ENCODE results near the gene UROS.

The UROS gene

GRCh38 chr10:125838802-125839575, 15.9 kb upstream of the UROS start:
- TF ChIP-seq, protein P1, sequence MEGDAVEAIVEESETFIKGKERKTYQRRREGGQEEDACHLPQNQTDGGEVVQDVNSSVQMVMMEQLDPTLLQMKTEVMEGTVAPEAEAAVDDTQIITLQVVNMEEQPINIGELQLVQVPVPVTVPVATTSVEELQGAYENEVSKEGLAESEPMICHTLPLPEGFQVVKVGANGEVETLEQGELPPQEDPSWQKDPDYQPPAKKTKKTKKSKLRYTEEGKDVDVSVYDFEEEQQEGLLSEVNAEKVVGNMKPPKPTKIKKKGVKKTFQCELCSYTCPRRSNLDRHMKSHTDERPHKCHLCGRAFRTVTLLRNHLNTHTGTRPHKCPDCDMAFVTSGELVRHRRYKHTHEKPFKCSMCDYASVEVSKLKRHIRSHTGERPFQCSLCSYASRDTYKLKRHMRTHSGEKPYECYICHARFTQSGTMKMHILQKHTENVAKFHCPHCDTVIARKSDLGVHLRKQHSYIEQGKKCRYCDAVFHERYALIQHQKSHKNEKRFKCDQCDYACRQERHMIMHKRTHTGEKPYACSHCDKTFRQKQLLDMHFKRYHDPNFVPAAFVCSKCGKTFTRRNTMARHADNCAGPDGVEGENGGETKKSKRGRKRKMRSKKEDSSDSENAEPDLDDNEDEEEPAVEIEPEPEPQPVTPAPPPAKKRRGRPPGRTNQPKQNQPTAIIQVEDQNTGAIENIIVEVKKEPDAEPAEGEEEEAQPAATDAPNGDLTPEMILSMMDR (IDR thresholded peaks at IDR 0.05; ENCODE audit: borderline replicate concordance, control extremely low read depth, extremely low read depth, insufficient read depth, missing control alignments), result no peak
- DNase-seq (ENCODE audit: low spot score), result no peak
- in situ Hi-C loops (cut with MboI; ENCODE audit: low sequenced_read_pairs, unreplicated experiment), result no loop called here

DNA sequence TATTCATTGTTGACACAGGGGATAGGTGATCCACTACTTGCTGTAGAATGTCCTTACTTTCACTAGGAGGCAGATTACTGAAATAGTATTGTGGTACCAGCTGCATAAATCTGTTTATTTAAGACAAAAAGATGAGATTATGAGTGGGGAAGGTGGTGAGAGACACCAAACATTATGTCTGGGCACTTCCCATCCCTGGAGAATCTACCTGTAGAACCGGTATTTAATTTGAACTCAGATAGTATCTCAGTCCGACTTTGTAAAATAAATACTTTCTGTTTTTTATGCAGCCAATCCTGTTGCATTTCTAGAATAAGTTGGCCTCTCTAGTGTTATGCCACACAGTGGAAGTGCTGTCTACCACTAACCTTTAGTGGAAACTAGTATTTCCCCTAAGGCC, 13.7 kb upstream of the UROS start:
- DNase-seq (ENCODE audit: low spot score), result no peak
- TF ChIP-seq, protein P1 (IDR thresholded peaks at IDR 0.05; ENCODE audit: borderline replicate concordance, control extremely low read depth, extremely low read depth, insufficient read depth, missing control alignments), result no peak
- in situ Hi-C loops (cut with MboI; ENCODE audit: low sequenced_read_pairs, unreplicated experiment), result no loop called here

DNA sequence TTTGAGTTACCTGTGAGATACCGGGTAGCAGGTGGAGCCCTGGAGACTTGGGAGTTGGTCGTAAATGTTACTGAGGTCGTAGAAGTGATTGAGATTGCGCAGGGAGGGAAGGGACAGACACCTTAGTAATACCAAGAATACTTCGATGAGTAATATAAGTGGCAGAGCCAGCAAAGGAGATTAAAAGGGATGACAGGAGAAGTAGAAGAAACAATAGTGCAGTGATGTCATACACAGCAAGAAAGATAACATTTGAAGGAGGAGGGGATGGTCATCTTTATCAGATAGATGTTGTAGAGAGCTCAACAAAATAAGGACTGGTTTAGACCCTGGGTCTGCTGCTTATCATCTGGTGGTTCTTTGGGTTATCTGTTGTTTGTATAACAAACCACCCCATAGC, 5.3 kb upstream of the UROS start:
- in situ Hi-C loops (cut with MboI; ENCODE audit: low sequenced_read_pairs, unreplicated experiment), result no loop called here
- DNase-seq (ENCODE audit: low spot score), result no peak
- TF ChIP-seq, protein P1 (IDR thresholded peaks at IDR 0.05; ENCODE audit: borderline replicate concordance, control extremely low read depth, extremely low read depth, insufficient read depth, missing control alignments), result no peak

- in situ Hi-C loops (cut with MboI; ENCODE audit: low sequenced_read_pairs, unreplicated experiment), result no loop called here
- no peak for DNase-seq (ENCODE audit: low spot score)
- TF ChIP-seq, protein P1 (IDR thresholded peaks at IDR 0.05; ENCODE audit: borderline replicate concordance, control extremely low read depth, extremely low read depth, insufficient read depth, missing control alignments), result no peak
Measured at GRCh38 chr10:125827133-125827532, 4.1 kb upstream of the UROS start.

DNA sequence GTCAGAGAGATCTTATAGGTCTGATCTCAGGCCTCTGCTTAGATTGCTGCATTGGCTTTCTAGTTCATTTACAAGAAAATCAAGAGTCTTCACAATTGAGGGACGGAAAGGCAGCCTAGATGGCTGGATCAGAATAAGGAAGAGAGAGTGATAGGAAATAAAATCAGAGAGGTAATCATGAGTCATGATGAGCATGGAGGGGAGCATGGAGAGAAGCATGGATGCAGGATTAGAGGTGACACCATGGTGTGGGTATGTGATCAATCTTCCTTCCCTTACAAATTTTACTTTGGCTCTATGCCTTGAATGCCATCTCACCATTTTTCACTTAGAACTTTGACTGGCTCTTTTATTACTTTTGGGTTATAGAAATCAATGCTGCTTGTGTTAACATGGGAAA, 1.7 kb upstream of the UROS start:
- TF ChIP-seq, protein P1 (IDR thresholded peaks at IDR 0.05; ENCODE audit: borderline replicate concordance, control extremely low read depth, extremely low read depth, insufficient read depth, missing control alignments), result no peak
- in situ Hi-C loops (cut with MboI; ENCODE audit: low sequenced_read_pairs, unreplicated experiment), result no loop called here
- no peak for DNase-seq (ENCODE audit: low spot score)

DNA sequence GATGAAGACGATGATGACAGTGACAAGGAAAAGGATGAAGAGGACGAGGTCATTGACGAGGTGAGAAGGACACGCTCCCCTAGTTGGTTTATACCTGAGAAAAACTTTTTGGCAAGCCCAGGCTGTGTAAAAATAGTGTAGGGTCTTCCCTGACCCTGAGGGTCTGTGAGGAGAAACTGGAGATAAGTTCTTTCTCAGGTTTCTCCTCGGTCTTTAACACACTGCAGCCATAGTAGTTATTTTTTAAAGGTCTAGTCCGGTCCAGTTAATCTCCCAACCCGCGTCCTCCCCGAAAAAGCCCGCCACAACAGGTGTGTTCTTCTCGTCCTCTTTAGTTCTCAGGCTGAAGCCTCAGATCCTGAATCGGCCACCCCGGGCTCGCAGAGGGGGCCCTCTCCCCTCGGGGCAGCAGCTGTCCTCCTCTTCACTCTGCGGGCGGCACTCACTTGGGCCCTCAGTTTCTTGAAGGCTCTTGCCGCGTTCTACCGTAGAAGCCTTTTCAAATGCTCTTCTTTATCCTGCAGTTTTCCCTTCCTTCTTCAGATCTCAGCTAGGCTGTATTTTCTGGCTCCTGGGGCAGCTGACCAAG, 699 bp upstream of the UROS start:
- TF ChIP-seq, protein P1 (IDR thresholded peaks at IDR 0.05; ENCODE audit: borderline replicate concordance, control extremely low read depth, extremely low read depth, insufficient read depth, missing control alignments), result no peak
- DNase-seq (ENCODE audit: low spot score), result no peak
- in situ Hi-C loops (cut with MboI; ENCODE audit: low sequenced_read_pairs, unreplicated experiment), result no loop called here
